ENCODE data around the gene SPATA3. TPM values are rescaled to one million over a fixed set of nuclear protein-coding genes. Genes with fewer than 3 reads are reported as not detected.

Gene SPATA3
- total and polyA plus RNA-seq, 2 donors (not counting 1 experiment from before 2014, with no cell fraction given), result not detected

DNA sequence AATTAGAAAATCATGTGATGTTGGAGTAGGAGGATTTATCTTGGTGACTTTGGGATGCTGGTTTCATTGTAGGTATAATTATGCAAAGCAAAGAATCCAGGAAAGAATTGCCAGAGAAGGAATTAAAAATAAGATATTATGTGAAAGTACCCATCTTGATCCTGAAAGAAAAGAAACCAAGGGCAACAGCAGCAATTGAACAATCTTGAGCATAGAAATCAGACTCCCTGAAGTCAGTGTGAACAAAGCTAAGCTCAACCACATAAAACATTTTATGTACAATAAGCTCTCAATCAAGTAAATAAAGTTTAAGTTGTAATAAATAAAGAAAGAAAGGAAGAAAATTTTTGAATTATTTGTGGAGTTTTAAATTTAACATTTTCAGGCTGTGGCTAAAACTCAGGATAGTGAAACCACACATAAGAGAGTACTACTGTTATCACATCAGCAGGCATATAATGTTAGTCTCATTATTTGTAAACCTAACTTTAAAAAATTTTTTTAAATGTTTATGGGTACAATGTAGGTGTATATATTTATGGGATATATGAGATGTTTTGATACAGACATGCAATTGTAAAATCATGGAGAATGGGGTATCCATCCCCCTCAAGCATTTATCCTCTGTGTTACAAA is 38.0 kb upstream of the SPATA3 start:
- Histone ChIP-seq H3K27ac (ENCODE audit: insufficient read depth, low read length) (no peak overlapping the region), H3K36me3 (ENCODE audit: control insufficient read depth, insufficient read depth, low read length) (no peaks in the 10 kb centered on the region), H3K9ac (ENCODE audit: insufficient read depth, low read length) (no peak overlapping the region), H3K4me2 (ENCODE audit: extremely low read depth, insufficient read depth, low read length) (peak overlapping the region; percentile 59), H3K27me3 (ENCODE audit: control insufficient read depth, insufficient read depth, low read length) (no peaks in the 10 kb centered on the region), H3K9me3 (ENCODE audit: control insufficient read depth, insufficient read depth, low read depth, low read length) (no peaks in the 10 kb centered on the region), H2AFZ (ENCODE audit: low read length) (peak overlapping the region; percentile 4), H3K79me2 (ENCODE audit: control insufficient read depth, insufficient read depth, low read length) (no peaks in the 10 kb centered on the region), H3K4me1 (ENCODE audit: control insufficient read depth, extremely low read depth, insufficient read depth, low read length) (no peaks in the 10 kb centered on the region), H4K20me1 (ENCODE audit: control insufficient read depth, extremely low read depth, insufficient read depth, low read length) (no peaks in the 10 kb centered on the region), H3K4me3 (replicated peaks in 1 of 4; ENCODE audit: control extremely low read depth in 1 of 4, insufficient read depth in 1 of 4, low read depth in 3 of 4, low read length in 4 of 4) (peak overlapping the region; percentile 10 to 58 (median 46))
- DNase-seq (ENCODE audit: low read depth in 2 of 2), result no peak
- TF ChIP-seq, protein P1, sequence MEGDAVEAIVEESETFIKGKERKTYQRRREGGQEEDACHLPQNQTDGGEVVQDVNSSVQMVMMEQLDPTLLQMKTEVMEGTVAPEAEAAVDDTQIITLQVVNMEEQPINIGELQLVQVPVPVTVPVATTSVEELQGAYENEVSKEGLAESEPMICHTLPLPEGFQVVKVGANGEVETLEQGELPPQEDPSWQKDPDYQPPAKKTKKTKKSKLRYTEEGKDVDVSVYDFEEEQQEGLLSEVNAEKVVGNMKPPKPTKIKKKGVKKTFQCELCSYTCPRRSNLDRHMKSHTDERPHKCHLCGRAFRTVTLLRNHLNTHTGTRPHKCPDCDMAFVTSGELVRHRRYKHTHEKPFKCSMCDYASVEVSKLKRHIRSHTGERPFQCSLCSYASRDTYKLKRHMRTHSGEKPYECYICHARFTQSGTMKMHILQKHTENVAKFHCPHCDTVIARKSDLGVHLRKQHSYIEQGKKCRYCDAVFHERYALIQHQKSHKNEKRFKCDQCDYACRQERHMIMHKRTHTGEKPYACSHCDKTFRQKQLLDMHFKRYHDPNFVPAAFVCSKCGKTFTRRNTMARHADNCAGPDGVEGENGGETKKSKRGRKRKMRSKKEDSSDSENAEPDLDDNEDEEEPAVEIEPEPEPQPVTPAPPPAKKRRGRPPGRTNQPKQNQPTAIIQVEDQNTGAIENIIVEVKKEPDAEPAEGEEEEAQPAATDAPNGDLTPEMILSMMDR (conservative IDR thresholded peaks at IDR 0.05 in 1 of 2, IDR thresholded peaks at IDR 0.05 in 1 of 2; ENCODE audit: low read depth in 1 of 2, low read length in 2 of 2), result no peak
- no peak for TF ChIP-seq EZH2 (IDR thresholded peaks at IDR 0.05; ENCODE audit: low read length, missing control alignments)

- Histone ChIP-seq H3K4me3 (replicated peaks in 1 of 4; ENCODE audit: control extremely low read depth in 1 of 4, insufficient read depth in 1 of 4, low read depth in 3 of 4, low read length in 4 of 4) (no peak overlapping the region), H3K36me3 (ENCODE audit: control insufficient read depth, insufficient read depth, low read length) (no peaks in the 10 kb centered on the region), H3K79me2 (ENCODE audit: control insufficient read depth, insufficient read depth, low read length) (no peaks in the 10 kb centered on the region), H2AFZ (ENCODE audit: low read length) (no peak overlapping the region), H3K9ac (ENCODE audit: insufficient read depth, low read length) (no peak overlapping the region), H3K27me3 (ENCODE audit: control insufficient read depth, insufficient read depth, low read length) (no peaks in the 10 kb centered on the region), H4K20me1 (ENCODE audit: control insufficient read depth, extremely low read depth, insufficient read depth, low read length) (no peaks in the 10 kb centered on the region), H3K4me1 (ENCODE audit: control insufficient read depth, extremely low read depth, insufficient read depth, low read length) (no peaks in the 10 kb centered on the region), H3K9me3 (ENCODE audit: control insufficient read depth, insufficient read depth, low read depth, low read length) (no peaks in the 10 kb centered on the region), H3K27ac (ENCODE audit: insufficient read depth, low read length) (no peak overlapping the region), H3K4me2 (ENCODE audit: extremely low read depth, insufficient read depth, low read length) (no peak overlapping the region)
- TF ChIP-seq, protein P1 (conservative IDR thresholded peaks at IDR 0.05 in 1 of 2, IDR thresholded peaks at IDR 0.05 in 1 of 2; ENCODE audit: low read depth in 1 of 2, low read length in 2 of 2), result no peak
- TF ChIP-seq EZH2 (IDR thresholded peaks at IDR 0.05; ENCODE audit: low read length, missing control alignments), result no peak
- no peak for DNase-seq (ENCODE audit: low read depth in 2 of 2)
Measured at GRCh38 chr2:230958820-230959756, 36.8 kb upstream of the SPATA3 start.

- Histone ChIP-seq H3K36me3 (ENCODE audit: control insufficient read depth, insufficient read depth, low read length) (no peaks in the 10 kb centered on the region), H3K4me1 (ENCODE audit: control insufficient read depth, extremely low read depth, insufficient read depth, low read length) (no peaks in the 10 kb centered on the region), H3K4me2 (ENCODE audit: extremely low read depth, insufficient read depth, low read length) (no peak overlapping the region), H4K20me1 (ENCODE audit: control insufficient read depth, extremely low read depth, insufficient read depth, low read length) (no peaks in the 10 kb centered on the region), H3K27me3 (ENCODE audit: control insufficient read depth, insufficient read depth, low read length) (no peaks in the 10 kb centered on the region), H3K79me2 (ENCODE audit: control insufficient read depth, insufficient read depth, low read length) (no peaks in the 10 kb centered on the region), H3K27ac (ENCODE audit: insufficient read depth, low read length) (no peak overlapping the region), H3K9ac (ENCODE audit: insufficient read depth, low read length) (no peak overlapping the region), H3K4me3 (replicated peaks in 1 of 4; ENCODE audit: control extremely low read depth in 1 of 4, insufficient read depth in 1 of 4, low read depth in 3 of 4, low read length in 4 of 4) (no peak overlapping the region), H2AFZ (ENCODE audit: low read length) (no peak overlapping the region), H3K9me3 (ENCODE audit: control insufficient read depth, insufficient read depth, low read depth, low read length) (no peaks in the 10 kb centered on the region)
- no peak for DNase-seq (ENCODE audit: low read depth in 2 of 2)
- no peak for TF ChIP-seq EZH2 (IDR thresholded peaks at IDR 0.05; ENCODE audit: low read length, missing control alignments)
- TF ChIP-seq, protein P1 (conservative IDR thresholded peaks at IDR 0.05 in 1 of 2, IDR thresholded peaks at IDR 0.05 in 1 of 2; ENCODE audit: low read depth in 1 of 2, low read length in 2 of 2), result no peak
Measured at GRCh38 chr2:230960026-230960425, 35.9 kb upstream of the SPATA3 start.
